Tibial nerve (tissue), 4 donors: Measurements from ENCODE around the gene SLC25A33.

ENCODE experiments used
- EP300 ChIP-seq, 2 donors: sonication (generic); formaldehyde crosslinking; IDR thresholded peaks; one replicate each; pipeline ENCODE4 v1.6.1; 2017; ENCODE audit warnings: antibody characterized with exemption in 2 of 2, mild to moderate bottlenecking in 1 of 2
- POLR2A ChIP-seq, 2 donors: fragments of 450-650 bp; IDR thresholded peaks; one replicate each; pipeline ENCODE4 v1.6.1; 2017; ENCODE audit warnings: antibody characterized with exemption in 2 of 2, mild to moderate bottlenecking in 2 of 2, moderate library complexity in 2 of 2
- TF ChIP-seq, protein P1 (sequence below), 5 experiments: fragments of 200-600 bp in 3 of 5; fragments of 450-650 bp in 2 of 5; sonication (generic) in 3 of 5; IDR thresholded peaks; one replicate each; pipeline ENCODE4 v1.5.1; 2016 to 2019; ENCODE audit warnings: antibody characterized with exemption in 5 of 5, mild to moderate bottlenecking in 3 of 5, moderate library complexity in 2 of 5

DNA sequence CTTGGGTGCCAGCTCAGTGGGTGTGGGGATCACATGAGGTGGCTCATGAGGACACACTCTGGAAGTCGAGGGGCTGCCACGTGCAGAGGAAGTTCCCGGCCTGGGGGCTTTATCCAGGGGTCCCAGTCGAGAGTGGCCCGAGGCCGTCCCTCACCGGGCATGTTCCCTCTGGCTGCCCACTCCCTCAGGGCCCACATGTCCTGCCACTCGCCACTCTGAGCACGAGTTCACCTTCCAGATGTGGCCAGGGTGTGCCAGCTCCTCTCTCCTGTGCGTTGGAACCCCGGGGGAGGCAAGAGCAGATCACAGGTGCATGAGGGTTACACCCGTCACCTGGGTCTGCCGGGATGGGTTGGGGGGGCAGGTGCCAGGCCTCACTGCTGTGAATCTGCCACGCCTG is 64.0 kb downstream of the SLC25A33 start:
- TF ChIP-seq, protein P1, sequence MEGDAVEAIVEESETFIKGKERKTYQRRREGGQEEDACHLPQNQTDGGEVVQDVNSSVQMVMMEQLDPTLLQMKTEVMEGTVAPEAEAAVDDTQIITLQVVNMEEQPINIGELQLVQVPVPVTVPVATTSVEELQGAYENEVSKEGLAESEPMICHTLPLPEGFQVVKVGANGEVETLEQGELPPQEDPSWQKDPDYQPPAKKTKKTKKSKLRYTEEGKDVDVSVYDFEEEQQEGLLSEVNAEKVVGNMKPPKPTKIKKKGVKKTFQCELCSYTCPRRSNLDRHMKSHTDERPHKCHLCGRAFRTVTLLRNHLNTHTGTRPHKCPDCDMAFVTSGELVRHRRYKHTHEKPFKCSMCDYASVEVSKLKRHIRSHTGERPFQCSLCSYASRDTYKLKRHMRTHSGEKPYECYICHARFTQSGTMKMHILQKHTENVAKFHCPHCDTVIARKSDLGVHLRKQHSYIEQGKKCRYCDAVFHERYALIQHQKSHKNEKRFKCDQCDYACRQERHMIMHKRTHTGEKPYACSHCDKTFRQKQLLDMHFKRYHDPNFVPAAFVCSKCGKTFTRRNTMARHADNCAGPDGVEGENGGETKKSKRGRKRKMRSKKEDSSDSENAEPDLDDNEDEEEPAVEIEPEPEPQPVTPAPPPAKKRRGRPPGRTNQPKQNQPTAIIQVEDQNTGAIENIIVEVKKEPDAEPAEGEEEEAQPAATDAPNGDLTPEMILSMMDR (IDR thresholded peaks at IDR 0.05), result no peak
- TF ChIP-seq POLR2A (IDR thresholded peaks at IDR 0.05) (no peak), EP300 (IDR thresholded peaks at IDR 0.05) (no peak)
